ENCODE data around the gene DIAPH3. TPM values are rescaled to one million over a fixed set of nuclear protein-coding genes. Genes with fewer than 3 reads are reported as not detected.
A peak's percentile ranks its signal among the peaks of the same experiment; 100 is the strongest.

The DIAPH3 gene
- total RNA-seq (2012; rRNA removed), result 9.3 and 16.1 TPM in 2 replicates
- polyA plus RNA-seq (2012; rRNA removed), result 8.5 and 8.9 TPM in 2 replicates
- 1.3 and 1.5 TPM in 2 replicates for polyA plus RNA-seq (2012; cell fraction: cytosol; rRNA removed)
- 1.0 and 5.1 TPM in 2 replicates for polyA plus RNA-seq (2012; cell fraction: nucleus; rRNA removed; ENCODE audit: low replicate concordance)
- Bru-seq, nascent RNA, result percentile 75 among the genes with signal in this experiment
- percentile 52 among the genes with signal in this experiment for BruChase-seq, experiment 1, labeled RNA remaining after a 6-hour chase
- percentile 57 among the genes with signal in this experiment for BruChase-seq, experiment 2, labeled RNA remaining after a 2-hour chase
- long read RNA-seq, full-length matches to known transcripts, result 3 of 24 reads
- long read RNA-seq, partial matches to known transcripts, result 14 of 24 reads
- long read RNA-seq, other reads (novel, unspliced or antisense), result 7 of 24 reads

- H2BK20ac ChIP-seq (ENCODE audit: low read depth, low read length), result peak within 1 kb of the TSS; percentile 75
- no peaks in the 10 kb centered on the region for H3K36me3 ChIP-seq (ENCODE audit: control insufficient read depth, insufficient read depth, low read length)
- H4K5ac ChIP-seq (ENCODE audit: low read depth, low read length), result peak within 1 kb of the TSS; percentile 73
- H3K23ac ChIP-seq (ENCODE audit: low read depth, low read length), result peak within 1 kb of the TSS; percentile 89
- H3K56ac ChIP-seq (ENCODE audit: extremely low read depth, insufficient read depth, low read length), result peak within 1 kb of the TSS; percentile 92
- TSS peak; percentile 62 for BruUV-seq (replicated peaks)
- peak within 1 kb of the TSS; percentile 76 for H3K18ac ChIP-seq (ENCODE audit: low read depth, low read length)
- peak; percentile 99 for ATAC-seq (ENCODE audit: low read depth)
- POLR2A ChIA-PET (ENCODE audit: unreplicated experiment), result no interaction called here
- H3K4me1 ChIP-seq (ENCODE audit: control insufficient read depth, insufficient read depth, low read length), result peaks cover 4% of the 10 kb centered on the region; the same call in 1 of the 2 replicates
- peak within 1 kb of the TSS; percentile 88 for H4K91ac ChIP-seq (ENCODE audit: insufficient read depth, low read depth, low read length)
- peak within 1 kb of the TSS; percentile 84 for H2BK5ac ChIP-seq (ENCODE audit: low read depth, low read length, poor library complexity, severe bottlenecking)
- peak within 1 kb of the TSS; percentile 88 to 89 for H4K8ac ChIP-seq (ENCODE audit: low read depth in 2 of 2, low read length in 2 of 2)
- H3K9me3 ChIP-seq (ENCODE audit: control insufficient read depth, insufficient read depth, low read length), result no peaks in the 10 kb centered on the region
- CTCF ChIA-PET, result no interaction called here
- H2BK15ac ChIP-seq (ENCODE audit: low read depth, low read length), result peak within 1 kb of the TSS; percentile 69
- peak within 1 kb of the TSS; percentile 96 for H3K14ac ChIP-seq (replicated peaks; ENCODE audit: low read depth, low read length)
- H3K27ac ChIP-seq (ENCODE audit: insufficient read depth, low read length), result peak within 1 kb of the TSS; percentile 95
- H3K9ac ChIP-seq (ENCODE audit: low read depth, low read length), result peak within 1 kb of the TSS; percentile 96
- dilution Hi-C loops (cut with HindIII; ENCODE audit: low sequenced_read_pairs, unreplicated experiment), result no loop called here
- no peaks in the 10 kb centered on the region for H3K27me3 ChIP-seq (ENCODE audit: control insufficient read depth, insufficient read depth, low read length)
- TF ChIP-seq CEBPB (IDR thresholded peaks at IDR 0.05; ENCODE audit: low read depth, low read length) (no peak), POLR2A (IDR thresholded peaks at IDR 0.05; ENCODE audit: low read depth, low read length) (peak; percentile 80), RAD21 (IDR thresholded peaks at IDR 0.05; ENCODE audit: low read length) (no peak), MAFK (IDR thresholded peaks at IDR 0.05; ENCODE audit: low read depth, low read length) (no peak), CHD1 (IDR thresholded peaks at IDR 0.05; ENCODE audit: low read depth, low read length) (0 out of 2 replicates have a peak, but pooled peaks have one; percentile 44), MXI1 (IDR thresholded peaks at IDR 0.05; ENCODE audit: borderline replicate concordance, low read depth, low read length) (peak; percentile 83; the same call in 1 of the 2 replicates), FOS (IDR thresholded peaks at IDR 0.05; ENCODE audit: low read depth, low read length) (peak; percentile 75), NFE2L2 (IDR thresholded peaks at IDR 0.05; ENCODE audit: low read depth, low read length) (no peak)
- H3K9me1 ChIP-seq (ENCODE audit: insufficient read depth, low read length), result peaks cover under 1% of the 10 kb centered on the region; the same call in 1 of the 2 replicates
- peak within 1 kb of the TSS; percentile 79 for H2BK120ac ChIP-seq (ENCODE audit: low read depth, low read length)
- H2AFZ ChIP-seq (replicated peaks; ENCODE audit: low read length, poor library complexity), result peak within 1 kb of the TSS; percentile 90
- intact Hi-C loops (cut with micrococcal nuclease), result loop anchor here (2.0 to 10.0 kb wide), 4 partner anchors 233 to 479 kb away; partner anchors contain the start of gene TDRD3
- in situ Hi-C loops (cut with MboI; ENCODE audit: low sequenced_read_pairs), result no loop called here
- H3K79me1 ChIP-seq (ENCODE audit: low read depth in 1 of 2, low read length in 2 of 2), result peaks cover 23 to 41% of the 10 kb centered on the region in 2 experiments
- peak within 1 kb of the TSS; percentile 64 for H3K4me3 ChIP-seq (ENCODE audit: insufficient read depth, low read depth, low read length)
- H3K4me2 ChIP-seq (ENCODE audit: low read depth, low read length), result peak within 1 kb of the TSS; percentile 87
- 0 out of 2 replicates have a peak, but pooled peaks cover 3% of the 10 kb centered on the region for H4K20me1 ChIP-seq (ENCODE audit: insufficient read depth, low read length)
- peak within 1 kb of the TSS; percentile 87 for H3K4ac ChIP-seq (ENCODE audit: low read depth, low read length)
- peak within 1 kb of the TSS; percentile 96 for H2AK9ac ChIP-seq (replicated peaks; ENCODE audit: low read depth, low read length, poor library complexity)
- WGBS, 2 experiments (ENCODE audit: extremely low coverage in 2 of 2, insufficient read length in 1 of 2), result 0% methylated on average over 21 of the region's 54 CpGs; no CpG with 5 or more reads in 1 of the 2 experiments
- peak within 1 kb of the TSS; percentile 63 for H2AK5ac ChIP-seq (ENCODE audit: low read depth, low read length)
- DNase-seq, result peak; percentile 95
Observed at GRCh38 chr13:60163478-60164233, at the start of gene DIAPH3. Gene DIAPH3, minus strand, starts transcription at chr13:60163928. Its CDS starts 162 bp downstream, at chr13:60163766.
